T-helper 9 cell (primary cell): Measurements from ENCODE around the gene NGDN.
"Not testable (repeated sequence)": the region's sequence is repeated elsewhere in the genome, so short reads cannot be mapped to it uniquely, and the experiment has no call there.

Experiments used
- DNase-seq: peaks from one replicate; pipeline ENCODE4 v3.0.0-alpha.2; 2020
- total RNA-seq, 2 donors: gene quantifications; one replicate each; lab custom pipeline; 2026; lab: John Stamatoyannopoulos, UW

The NGDN gene
- 75.1 to 78.9 reads per million in 2 donors for total RNA-seq

- peak; percentile 82 for DNase-seq
These were observed at the start of gene NGDN for GRCh38 chr14:23469127-23469905. Gene NGDN, plus strand, starts transcription at chr14:23469703. Its CDS starts 13 bp downstream, at chr14:23469716.

DNA sequence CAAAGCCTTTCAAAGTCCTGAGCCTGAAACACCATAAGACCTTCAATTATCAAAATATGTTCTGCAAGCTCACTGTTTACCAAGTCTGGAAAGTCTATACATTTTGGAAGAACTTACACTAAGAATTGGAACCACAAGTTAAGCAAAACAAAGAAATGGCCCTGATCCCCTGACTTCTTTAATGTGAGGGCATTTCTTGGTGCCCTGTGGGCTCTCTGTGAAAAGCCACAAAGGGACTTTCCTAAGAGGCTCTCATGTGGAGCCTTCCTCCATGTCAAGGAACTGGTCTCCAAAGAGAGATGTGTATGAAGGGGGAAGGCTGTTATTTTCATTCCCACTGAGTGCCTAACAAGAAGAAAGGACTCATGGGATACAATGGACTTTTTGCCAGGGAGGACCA lies 47.9 kb upstream of the NGDN start:
- no peak for DNase-seq

DNA sequence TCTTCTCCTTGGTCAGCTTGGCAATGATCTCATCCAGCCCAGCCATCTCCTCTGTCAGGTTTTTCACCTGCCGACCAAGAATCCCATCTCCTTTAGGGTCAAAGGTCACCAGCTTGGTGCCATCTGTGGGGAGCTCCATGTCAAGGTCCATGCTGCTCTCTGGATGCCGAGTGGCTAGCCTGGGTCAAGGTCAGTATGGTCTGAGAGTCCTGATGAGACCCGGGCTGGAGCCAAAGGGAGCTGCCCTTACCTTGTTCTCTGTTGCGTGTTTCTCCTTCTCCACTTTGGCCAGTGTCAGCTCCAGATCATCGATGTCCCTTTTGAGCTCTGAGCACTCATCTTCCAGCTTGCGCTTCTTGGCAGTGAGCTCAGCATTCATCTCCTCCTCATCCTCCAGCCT lies 45.8 kb upstream of the NGDN start:
- DNase-seq = no peak

DNA sequence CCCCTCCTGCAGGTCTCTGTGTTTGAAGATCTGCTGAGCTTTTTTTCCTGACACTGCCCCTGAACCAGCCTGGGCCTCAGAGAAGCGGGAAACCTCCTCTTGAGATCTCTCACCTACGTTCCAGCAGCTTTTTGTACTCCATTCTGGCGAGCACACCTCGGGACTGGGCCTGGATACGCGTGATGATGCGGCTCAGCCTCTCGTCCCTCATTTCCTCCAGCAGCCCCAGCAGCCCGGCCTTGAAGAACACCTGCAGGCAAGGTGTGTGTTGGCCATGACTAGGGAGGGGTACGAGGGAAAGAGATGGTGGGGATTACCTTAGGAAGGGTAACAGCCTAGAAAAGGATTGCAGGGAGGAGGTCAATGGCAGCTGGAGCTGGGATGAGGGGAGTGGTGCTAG lies 44.3 kb upstream of the NGDN start:
- DNase-seq = no peak

- not testable (repeated sequence) for DNase-seq
These were observed 43.7 kb upstream of the NGDN start for GRCh38 chr14:23425798-23426197.

GRCh38 chr14:23428686-23429495 lies 40.6 kb upstream of the NGDN start:
- no peak for DNase-seq

DNA sequence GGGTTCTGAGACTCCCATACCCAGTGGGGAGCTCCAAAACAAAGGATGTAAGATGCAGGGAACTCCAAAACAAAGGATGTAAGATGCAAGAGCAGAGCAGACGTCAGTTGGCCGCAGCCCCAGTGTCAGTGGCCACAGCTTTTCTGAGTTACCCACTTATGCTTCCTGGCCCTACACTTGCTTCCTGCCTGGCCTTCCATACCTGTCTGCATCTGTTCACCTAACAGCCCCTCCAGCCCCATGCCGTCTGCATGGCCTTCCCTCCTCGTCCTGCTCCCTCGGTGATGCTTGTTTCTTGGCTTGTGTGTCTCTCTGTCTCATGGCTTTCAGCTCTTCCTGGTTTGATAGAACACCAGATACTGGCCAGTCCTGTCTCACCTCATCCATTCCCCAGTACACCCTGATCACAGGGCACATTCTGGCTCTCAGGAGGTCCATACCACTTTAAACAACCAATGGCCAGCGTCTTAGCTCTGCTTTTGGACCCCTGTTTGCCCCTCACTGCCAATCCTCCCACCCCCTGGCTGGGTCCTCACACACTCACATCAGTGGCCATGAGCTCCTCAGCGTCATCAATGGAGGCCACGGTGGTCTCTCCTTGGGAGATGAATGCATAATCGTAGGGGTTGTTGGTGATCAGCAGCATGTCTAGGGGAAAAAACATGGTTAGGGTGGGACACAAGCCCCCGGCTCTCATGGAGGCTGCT lies 39.3 kb upstream of the NGDN start:
- DNase-seq = no peak

DNA sequence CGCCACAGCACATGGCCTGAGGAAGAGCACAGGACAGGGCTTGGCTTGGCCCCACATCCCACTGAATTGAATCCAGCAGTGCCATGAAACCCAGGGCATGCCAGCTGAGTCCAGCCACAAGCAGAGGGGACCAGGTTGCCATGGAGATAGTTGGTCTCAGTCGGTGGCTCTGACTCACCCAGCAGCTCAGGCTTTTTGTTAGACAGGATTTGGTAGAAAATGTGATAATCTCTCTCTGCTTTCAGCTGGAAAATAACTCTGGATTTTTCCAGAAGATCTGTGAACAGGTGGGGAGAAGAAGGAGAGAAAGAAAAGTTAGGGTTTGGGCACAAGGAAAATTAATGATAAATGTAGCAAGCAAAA lies 38.8 kb upstream of the NGDN start:
- DNase-seq = no peak

DNA sequence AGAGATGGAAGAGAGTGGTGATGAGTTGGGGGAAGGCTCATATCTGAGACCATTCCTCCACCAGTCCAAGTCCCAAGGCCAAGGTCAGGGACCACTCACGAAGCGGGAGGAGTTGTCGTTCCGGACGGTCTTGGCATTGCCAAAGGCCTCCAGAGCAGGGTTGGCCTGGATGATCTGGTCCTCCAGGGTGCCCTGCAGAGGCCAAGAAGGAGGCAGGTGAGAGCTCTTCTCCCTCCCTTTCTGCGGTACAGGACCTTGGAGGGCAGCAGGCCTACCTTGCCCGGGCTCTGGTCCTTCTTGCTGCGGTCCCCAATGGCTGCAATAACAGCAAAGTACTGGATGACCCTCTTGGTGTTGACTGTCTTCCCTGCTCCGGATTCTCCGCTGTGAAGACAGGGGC lies 38.0 kb upstream of the NGDN start:
- DNase-seq = no peak

DNA sequence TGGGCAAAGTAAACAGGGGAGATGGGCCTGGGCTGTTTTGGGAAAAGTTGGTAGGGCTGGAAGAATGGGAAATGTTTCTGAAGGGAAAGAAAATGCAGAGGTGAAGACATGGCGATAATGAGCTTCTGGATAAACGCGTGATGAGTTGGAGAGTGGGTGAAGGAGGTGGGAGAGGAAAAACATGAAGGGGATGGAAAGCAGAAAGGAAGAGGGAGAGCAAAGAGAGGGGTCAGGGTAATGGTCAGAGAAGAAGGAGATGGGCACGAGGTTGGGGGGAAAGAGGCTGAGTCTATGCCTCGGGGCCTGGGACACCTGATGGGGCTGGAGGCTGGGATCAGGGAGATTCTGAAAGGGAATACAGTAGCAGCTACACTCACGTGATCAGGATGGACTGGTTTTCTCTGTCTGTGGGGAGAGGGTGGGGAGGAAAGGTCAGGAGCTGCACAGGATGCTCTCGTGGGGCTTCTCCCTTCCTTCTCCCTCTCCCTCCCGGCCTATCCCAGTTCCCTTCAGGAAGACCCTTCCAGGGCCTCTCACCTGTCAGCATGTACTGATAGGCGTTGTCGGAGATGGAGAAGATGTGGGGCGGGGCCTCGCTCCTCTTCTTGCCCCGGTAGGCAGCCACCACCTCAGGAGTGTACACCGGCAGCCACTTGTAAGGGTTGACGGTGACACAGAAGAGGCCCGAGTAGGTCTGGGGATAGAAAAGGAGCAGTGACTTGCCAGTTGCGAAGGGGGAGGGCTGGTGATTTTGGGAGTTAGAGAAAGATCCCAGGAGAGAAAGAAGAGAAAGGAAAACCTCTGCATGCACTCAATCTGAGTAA lies 37.2 kb upstream of the NGDN start:
- no peak for DNase-seq

- DNase-seq = no peak
These were observed 36.6 kb upstream of the NGDN start for GRCh38 chr14:23432946-23433345.

DNA sequence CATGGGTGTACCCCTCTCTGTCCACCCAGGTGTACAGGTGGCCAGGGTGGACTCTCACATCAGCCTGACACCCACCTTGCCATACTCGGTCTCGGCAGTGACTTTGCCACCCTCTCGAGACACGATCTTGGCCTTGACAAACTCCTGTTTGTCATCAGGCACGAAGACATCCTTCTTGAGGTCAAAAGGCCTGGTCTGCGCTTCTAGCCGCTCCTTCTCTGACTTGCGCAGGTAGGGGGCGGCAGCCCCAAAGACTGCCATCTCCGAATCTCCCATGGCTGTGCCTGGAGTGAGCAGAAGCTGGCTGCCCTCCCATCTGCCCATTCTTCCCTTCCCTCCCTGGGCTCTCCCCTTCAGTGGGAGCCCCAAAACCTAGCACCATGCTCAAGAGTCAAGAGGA lies 36.0 kb upstream of the NGDN start:
- DNase-seq = no peak

DNA sequence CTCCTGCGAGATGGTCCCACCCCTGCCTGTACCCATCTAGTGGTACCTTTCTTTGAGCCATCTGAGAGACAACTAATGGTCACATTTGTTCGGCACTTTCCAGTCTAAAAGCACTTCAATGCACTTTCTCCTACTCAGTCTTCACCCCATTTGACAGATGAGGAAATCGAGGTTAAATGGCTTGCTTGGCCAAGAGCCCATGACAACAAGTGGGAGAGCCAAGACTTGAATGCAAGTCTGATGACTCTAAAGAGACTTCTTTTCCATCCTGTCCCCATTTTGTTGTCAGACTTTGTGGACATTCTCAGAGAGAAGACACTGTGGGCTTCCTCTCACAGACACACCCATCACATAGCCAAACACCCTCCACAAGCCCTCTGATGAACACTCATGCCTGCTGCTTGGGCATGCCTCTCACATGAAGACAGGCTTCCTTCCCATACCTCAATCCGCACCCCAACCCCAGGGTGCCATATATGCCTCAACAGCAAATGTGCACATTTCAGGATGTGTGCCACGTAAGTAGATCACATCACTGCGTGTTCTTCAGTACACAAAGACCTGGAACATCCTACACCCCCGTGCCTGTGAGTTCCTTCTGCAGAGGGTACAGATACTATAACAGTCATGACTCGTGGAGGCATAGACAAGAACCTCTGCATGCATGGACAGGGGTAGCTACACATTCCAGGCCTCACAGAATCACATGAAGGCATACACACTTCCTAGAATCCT lies 34.8 kb upstream of the NGDN start:
- DNase-seq = no peak

DNA sequence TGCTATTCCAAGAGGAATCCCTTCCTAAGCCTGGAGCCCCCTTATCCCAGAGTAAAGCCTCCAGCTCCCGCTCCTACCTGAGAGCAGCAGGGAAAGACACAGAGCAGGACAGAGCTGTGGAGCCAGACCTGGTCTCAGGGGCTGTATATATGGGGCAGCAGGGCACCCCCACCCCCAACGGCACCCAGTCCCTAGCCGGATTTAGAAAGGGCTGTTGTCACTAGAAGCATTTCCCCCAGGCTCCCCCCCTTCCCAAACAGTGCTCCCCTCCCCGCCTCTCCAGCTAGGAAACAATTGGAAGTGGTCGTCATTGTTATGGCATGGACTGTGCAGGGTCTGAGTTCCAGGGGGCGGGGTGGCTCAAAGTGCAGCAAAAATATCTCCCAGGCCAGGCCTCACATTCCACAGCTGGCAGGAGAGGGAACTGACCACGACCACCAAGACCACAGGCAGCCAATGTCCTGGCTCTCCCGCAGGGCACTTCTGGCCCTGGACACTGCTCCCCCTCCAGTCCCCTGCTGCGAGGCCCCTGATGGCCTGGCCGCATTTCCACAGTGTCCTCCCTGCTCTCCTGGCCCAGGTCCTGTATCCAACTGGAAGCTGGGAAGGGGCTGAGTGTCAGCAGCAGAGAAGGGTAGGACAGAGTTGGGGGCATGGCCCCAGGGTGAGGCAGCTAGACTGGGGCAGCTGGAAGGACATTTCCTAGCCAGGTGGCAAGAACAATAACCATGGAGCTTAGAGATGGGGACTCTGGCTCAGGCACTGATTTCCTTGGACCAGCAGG lies 33.8 kb upstream of the NGDN start, which contains the start of gene MYH7:
Gene MYH7, minus strand, starts transcription at position 118 of the 784 bp plus-strand sequence. CDS start 1,928 bp downstream, outside the sequence.
- DNase-seq = no peak

- no peak for DNase-seq
These were observed 33.0 kb upstream of the NGDN start for GRCh38 chr14:23436327-23437132.

- no peak for DNase-seq
These were observed 32.1 kb upstream of the NGDN start for GRCh38 chr14:23437133-23438100.

DNA sequence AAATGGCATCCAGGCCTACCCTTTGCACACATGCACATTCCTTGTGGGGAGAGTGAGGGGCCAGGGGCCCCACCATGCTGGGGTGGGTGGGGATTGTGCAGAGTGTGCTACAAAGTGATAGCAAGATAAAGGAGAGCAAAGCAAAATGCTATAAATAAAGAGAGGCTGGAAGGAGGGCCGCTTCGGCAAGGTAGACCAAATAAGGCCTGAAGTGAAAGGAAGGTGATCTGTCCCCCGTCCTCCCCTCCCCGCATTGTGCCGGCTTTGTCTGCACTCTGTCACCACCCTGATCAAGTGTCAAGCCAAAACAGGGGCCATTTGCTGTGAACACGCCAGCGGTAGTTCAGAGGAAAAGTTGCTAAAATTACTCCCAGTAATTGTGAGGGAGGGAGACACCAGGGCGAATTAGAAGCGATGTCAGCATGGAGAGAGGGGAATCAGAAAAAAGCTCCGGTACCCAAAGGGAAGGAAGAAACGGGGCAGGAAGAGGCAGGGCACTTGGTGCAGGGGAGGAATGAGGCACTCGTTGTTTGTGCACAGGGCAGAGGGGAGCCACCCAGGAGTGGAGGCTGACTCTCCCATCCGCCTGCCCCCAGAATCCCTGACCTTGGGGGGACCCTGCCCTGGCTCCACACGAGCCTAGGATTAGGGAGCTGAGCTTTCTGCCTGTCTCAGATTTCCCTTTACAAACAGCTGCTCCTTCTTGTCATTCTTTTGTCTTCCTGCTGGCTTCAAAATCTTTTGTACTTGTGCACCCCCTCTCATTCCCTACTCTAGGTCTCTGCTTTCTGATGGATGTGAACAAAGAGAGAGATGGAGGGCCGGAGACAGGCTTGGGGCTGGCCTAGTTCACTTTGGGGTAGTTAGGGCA lies 31.2 kb upstream of the NGDN start:
- no peak for DNase-seq
